ENCODE measurements around the gene MUC15. TPM values are rescaled to one million over a fixed set of nuclear protein-coding genes. Genes with fewer than 3 reads are reported as not detected.
"Not testable (repeated sequence)": the region's sequence is repeated elsewhere in the genome, so short reads cannot be mapped to it uniquely, and the experiment has no call there.

MUC15 gene, protein sequence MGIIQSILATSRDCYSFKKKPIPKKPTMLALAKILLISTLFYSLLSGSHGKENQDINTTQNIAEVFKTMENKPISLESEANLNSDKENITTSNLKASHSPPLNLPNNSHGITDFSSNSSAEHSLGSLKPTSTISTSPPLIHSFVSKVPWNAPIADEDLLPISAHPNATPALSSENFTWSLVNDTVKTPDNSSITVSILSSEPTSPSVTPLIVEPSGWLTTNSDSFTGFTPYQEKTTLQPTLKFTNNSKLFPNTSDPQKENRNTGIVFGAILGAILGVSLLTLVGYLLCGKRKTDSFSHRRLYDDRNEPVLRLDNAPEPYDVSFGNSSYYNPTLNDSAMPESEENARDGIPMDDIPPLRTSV
- not detected for total RNA-seq

DNA sequence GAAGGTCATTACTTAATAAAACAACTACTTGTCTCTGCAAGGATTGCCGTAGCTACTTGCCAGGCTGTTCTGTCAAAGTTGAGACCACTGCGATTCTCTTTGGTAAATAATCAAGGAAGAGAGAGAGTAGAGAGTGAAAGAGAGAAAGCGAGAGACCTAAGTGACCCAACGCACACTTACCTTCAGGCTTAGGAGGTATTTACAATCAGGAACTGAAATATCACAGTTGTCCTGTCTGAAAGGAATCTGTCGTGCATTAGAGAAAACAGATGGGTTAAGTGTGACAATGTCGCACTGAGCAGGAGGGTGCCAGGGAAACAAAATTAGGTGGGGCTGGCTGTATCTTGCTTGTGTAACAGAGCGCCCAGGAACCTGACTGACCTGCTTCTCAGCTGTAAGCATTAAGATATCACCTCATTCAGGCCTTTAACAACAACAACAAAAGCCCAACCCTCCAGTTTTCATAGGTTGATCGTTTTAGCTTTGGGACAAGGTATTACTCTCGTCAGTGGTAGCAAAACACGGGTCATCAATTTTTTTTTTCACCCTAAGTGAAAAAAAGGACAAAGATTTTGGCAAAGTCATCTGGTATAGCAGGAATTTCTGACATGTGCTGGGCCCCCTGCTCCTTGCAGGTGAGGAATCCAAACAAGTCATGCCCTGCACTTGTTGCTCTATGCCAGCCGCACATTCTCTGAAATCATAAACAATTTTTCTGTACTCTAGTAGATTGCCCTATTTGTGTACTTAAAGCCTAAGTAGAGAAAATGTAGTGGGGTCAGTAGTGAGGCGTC lies at the start of gene MUC15:
Gene MUC15 (minus strand): TSS at position 403 of the 794 bp plus-strand sequence. CDS start 5,169 bp downstream, outside the sequence.
- no peak for FAIRE-seq

DNA sequence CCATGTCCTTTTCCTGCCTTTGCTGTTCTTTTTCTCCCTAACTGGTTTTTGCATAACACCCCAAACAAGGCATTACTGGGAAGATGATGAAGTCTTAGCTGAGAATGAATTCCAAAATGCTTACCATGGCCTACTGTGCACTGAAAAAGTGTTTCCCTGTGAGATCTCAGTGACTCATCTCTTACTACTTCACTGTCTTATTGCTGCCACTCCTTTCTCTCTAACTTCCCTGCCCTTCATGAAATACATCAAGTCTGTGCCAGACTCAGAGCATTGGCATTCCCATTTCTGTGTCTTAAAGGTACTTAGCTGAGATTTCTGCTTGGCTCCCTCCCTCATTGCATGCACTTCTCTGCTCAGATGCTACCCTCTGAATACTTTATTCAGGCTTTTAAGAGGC lies 49.1 kb upstream of the MUC15 start:
- no peak for FAIRE-seq

More for the DNA sequence above, at the start of gene MUC15:
- no peak for DNase-seq (ENCODE audit: low spot score in 2 of 2)

DNA sequence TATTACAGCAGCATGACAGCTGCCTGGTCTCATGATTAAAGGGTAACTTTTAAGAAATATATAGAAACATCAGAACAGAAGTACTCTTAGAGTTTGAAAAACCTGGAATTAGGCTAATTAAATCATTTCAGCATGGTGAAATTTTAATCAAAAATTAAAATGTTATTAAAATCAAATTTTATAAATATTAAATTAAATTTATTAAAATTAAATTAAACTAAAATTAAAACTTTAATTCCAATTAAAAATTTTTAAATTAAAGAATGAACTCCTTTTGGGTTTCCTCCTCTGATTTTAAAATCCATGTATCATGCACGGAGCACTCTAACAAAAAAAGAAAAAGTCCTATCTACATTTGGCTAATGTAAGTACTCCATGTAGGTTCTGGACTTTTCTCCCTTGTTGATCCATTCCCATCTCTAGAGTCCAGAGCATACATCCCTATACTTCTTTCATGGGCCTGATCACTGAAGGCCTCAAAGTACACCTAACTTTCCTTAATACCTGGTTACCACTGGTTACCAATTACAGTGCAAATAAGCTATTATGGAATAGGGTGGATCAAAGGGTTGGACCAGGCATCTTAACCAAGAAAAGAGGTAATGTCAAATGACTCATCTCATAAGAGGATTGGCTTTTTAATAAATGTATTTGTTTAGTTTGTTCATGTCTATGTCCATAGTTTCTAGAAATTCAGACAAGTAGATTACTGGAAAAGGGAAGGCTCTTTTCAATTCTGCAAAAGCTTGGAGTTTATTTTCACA lies 48.4 kb upstream of the MUC15 start:
- DNase-seq (ENCODE audit: low spot score in 2 of 2) (no peak), FAIRE-seq (peak; percentile 74)

More for the DNA sequence above, 49.1 kb upstream of the MUC15 start:
- DNase-seq (ENCODE audit: low spot score in 2 of 2): no peak

DNA sequence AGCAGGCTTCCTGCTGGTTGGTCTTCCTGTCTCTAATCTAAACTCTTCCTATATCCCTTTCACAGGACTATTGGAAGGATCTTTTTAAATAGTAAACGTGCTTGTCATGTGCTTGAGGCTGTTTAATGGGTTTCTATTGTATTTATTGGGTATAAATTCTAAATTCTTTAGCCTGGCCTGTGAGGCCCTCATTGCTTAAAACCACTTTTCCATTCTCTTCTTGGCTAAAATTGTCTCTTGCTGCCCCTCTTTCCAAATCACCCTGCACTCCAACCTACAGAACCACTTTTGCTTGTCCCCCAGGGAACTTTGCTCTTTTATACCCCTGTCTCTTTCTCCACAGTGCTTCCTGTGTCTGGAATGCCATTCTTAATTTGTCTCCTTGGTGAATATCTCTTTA lies 46.4 kb upstream of the MUC15 start:
- DNase-seq (ENCODE audit: low spot score in 2 of 2) (no peak), FAIRE-seq (no peak)

DNA sequence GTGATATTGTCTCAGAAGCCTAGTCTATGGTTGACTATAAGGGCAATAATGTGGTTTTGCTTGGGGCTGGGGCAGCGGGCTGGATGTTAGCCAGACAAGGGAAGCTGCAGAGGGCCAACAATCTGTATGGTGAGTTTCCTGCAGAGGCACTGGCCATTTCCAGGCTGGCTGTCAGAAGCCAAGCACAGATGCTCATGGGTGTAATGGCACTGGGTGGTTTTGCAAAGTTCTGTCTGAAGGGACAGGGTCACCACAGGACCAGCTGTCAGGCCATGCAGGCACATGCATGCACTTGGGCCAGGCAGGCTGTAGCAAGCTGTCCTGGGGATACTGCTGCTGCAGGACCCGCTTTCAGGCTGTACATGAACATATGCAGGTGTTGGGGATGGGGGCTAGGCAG lies 41.7 kb upstream of the MUC15 start:
- FAIRE-seq: no peak
- no peak for DNase-seq (ENCODE audit: low spot score in 2 of 2)

DNA sequence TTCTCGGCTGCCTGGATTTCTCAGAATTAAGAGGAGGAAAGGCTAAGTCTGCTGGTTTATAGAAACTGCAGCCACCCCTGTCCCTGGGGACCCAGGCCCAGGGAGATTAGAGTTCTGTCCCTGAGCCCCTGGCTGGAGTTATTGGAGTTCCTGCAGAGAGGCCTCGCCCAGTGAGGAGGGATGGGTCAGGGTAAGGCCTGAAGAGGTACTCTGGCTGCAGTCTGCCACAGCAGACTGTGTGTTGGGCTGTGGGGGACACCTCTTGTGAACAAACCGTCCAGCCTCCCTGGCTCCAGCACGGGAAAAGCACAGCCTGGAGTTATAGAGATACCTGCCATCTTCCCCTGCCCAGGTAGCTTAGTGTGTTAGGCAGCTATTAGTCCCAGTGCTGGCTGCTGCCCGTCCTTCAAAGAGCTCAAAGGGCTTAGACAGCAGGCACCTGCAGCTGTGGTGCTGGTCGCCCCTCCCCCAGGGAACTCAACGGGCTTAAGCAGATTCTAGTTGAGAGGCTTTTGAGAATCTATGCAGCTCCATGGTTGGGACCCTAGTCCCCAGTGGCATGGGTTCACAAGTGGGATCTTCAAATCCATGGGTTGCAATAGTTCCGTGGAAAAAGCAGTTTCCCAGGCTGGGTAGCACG lies 36.6 kb upstream of the MUC15 start:
- FAIRE-seq: no peak
- no peak for DNase-seq (ENCODE audit: low spot score in 2 of 2)

DNA sequence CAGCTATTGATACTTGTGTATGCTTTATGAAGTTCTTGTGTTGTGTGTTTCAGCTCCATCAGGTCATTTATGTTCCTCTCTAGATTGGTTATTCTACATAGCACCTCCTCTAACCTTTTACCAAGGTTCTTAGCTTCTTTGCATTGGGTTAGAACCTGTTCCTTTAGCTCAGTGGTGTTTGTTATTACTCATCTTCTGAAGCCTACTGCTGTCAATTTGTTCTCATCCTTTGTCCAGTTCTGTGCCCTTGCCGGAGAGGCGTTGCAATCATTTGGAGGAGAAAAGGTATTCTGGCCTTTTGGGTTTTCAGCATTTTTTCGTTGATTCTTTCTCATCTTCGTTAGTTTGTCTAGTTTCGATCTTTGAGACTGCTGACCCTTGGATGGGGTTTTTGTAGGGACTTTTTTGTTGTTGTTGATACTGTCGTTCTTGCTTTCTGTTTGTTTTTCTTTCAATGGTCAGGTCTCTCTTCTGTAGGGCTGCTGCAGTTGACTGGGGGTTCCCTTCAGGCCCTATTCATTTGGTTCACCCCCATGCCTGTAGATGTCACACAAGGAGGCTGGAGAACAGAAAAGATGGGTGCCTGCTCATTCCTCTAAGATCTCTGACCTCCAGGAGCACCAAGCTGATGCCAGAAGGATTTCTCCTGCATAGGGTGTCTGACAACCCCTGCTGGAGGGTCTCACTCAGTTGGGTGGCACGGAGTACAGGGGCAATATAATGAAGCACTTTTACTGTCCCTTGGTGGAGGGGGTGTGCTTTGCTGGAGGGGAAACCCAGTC lies 35.9 kb upstream of the MUC15 start:
- FAIRE-seq (no peak), DNase-seq (ENCODE audit: low spot score in 2 of 2) (no peak)

DNA sequence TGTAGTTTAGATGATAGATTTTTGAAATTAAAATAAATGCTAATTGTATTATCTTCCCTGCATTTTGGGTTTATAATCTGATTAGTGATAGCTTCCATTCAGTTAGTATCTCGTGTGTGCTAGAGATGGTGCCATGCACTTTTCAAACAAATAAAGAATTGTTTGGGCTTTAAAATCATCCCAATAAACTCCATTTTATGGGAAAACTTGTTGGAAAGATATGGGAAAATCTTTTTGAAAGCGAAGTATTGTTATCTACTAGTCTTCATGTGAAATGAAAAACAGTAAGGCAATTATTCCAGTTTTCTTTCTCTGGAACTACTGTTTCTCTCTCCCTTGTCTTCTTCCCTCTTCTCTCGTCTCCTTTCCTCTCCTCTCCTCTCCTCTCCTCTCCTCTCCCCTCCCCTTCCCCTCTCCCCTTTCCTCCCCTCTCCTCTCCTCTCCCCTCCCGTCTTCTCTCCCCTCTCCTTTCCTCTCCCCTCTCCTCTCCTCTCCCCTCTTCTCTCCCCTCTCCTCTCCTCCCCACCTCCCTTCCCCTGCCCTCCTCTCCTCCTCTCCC lies 27.9 kb upstream of the MUC15 start:
- FAIRE-seq (no peak), DNase-seq (ENCODE audit: low spot score in 2 of 2) (no peak)

DNA sequence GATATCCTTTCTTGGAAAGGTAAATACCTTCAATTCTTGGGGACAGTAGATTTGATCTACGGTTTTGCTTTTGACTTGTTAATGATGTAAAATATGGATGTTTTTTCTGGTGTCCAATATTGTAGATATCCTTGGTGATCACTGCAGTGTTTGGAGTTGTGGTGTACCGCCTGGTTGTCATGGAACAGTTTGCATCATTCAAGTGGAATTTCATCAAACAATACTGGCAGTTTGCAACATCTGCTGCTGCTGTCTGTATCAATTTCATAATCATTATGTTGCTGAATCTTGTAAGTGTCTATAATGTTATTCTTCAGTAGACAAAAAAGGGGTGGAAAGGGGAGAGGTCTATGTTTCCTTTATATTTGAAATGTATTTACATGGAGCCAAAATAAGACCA lies 27.4 kb upstream of the MUC15 start:
- FAIRE-seq: no peak
- DNase-seq (ENCODE audit: low spot score in 2 of 2): no peak

DNA sequence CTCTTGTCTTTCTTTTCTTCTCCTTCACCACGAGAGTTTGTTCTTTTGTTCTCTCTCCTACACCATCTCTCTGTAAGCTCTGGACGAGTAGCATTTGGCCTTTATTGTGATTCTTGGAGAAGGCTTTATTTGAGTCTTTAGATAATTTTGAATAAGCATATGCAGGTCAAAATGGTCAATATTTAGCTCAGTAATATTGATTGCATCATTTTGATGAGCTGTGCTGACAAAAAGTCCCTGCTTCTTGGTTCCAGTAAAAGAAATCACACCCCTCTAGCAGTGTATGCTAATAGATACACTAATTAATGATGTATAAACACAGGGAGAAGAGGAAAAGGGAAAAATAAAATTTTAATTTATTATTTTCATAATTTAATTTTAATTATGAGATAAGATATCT lies 25.8 kb upstream of the MUC15 start:
- FAIRE-seq (no peak), DNase-seq (ENCODE audit: low spot score in 2 of 2) (no peak)

DNA sequence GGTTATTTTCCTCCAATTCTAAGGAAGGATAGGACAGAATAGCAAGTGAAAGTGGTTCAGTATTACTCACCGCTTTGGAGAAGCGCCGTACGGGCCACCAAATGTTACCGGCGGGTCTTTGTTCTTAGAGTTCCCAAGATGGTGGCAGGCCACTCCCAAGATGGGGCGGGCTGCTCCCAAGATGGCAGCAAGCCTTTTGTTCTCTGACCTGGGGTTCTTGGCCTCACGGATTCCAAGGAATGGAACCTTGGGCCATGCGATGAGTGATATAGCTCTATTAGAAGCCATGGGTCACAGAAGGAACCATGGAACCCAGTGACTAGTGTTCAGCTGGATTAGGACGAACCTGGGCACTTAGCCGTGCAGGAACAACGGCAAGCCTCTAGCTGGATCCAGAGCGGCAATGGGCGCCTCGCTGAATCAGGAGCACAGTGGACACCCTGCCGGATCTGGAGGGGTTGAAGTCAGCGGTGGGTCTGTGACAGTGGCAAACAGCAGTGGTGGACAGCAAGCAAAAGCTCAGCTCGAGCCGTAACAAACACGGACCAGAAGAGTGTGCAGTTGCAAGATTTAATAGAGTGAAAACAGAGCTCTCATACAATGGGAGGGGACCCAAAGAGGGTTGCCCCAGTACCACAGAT lies 25.1 kb upstream of the MUC15 start:
- not testable (repeated sequence) for FAIRE-seq; DNase-seq (ENCODE audit: low spot score in 2 of 2)

DNA sequence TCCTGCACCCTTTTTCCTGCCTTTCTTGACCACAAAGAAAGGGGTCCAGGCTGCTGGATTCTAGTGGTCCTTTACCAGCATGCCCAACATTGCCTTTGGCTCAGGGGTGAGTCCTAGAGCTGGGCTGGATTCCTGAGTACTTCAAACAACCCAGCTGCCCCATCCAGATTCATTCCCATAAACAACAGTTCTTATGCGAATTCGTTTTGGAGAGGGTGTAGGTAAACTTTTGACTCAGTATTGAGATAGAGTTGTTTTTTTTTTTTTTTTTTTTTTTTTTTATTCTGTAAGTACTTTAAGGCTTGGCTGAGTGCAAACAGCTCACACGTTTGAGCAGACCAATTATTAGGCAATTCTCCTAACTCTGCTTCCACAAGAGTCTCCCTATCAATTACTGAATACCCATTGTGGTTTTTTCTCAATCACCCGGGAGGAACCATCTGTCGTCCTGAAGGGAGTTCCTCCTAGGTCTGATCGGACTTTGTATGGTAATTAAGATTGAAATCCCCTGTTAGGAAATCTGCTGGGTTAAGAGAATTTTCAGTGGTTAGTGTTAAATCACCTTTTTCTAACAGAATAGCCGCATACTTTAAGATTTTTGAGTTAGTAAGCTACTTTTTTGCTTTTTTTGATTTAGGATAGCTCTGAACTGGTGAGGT lies 23.3 kb upstream of the MUC15 start:
- not testable (repeated sequence) for DNase-seq (ENCODE audit: low spot score in 2 of 2); FAIRE-seq

DNA sequence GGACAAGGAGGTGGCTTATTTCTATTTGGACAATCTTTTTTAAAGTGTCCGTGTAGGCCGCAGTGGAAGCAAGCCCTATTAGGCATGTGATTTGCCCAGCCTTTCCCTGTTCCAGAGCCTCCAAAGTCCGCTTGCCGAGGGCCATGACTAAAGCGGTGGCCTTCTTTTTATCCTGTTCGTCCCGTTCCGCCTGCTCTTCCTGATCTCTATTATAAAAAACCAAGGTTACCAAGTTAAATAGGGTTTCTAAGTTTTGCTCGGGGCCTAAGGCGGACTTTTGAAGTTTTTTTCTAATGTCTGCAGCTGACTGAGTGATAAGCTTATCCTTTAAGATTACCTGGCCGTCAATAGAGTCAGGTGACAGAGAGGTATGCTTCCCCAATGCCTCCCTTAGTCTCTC lies 21.6 kb upstream of the MUC15 start:
- DNase-seq (ENCODE audit: low spot score in 2 of 2) (no peak), FAIRE-seq (no peak)

DNA sequence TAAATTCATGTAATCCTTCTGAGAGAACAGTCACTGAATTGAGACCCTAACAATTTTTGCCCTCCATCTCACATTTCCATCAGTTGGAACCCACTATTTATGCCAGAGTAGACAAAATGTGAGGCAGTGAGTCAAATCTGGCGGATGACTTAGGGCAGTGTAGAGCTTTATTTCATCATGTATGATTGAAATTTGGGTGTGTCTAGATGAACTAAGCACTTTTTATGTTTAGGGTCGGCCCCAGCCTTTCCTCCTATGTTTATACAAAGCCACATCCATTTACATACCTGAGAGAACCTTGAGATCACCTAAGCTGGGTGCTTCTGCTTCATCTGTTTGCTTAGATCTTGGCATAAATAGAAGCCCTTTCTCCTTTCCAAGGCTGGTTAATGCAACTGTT lies 15.0 kb upstream of the MUC15 start:
- no peak for FAIRE-seq

DNA sequence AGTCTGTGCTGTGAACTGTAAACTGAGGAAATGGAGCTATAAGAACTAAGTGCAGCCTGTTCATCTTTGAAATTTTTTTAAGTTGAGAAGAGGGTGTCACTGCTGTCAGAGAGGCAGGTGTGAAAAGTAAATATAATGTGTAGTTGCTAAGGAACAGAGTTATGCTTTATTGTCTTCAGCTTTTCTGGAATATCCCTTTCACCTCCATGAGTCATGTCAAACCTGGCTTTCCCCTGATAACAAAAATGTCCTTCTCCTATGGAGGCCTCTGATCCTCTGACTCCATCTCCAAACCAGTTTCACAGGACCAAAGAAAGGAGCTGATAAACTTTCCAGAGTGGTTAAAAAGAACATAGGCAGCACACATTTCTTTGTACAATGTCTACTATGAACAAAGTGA lies 12.8 kb upstream of the MUC15 start:
- FAIRE-seq (no peak), DNase-seq (ENCODE audit: low spot score in 2 of 2) (no peak)

More for the DNA sequence above, 15.0 kb upstream of the MUC15 start:
- no peak for DNase-seq (ENCODE audit: low spot score in 2 of 2)

DNA sequence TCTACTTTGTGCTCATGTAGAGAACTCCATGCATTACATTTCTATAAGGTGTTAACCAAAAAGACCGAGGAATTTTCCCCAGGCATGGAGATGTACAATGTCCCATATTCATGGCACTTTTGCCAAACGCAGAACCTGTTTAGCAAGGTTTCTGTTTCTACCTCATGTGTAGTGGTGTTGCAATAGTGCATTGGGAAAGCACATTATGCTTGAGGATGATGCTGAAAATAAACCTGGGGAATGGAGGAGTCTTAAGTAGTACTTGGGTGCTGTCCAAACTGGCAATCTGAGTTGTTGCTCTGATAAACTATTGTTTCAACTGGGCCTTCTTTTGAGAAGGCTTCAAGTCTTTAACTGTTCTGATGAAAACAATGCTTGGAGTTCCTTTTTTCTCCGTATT lies 11.5 kb upstream of the MUC15 start:
- FAIRE-seq: no peak
- DNase-seq (ENCODE audit: low spot score in 2 of 2): no peak

DNA sequence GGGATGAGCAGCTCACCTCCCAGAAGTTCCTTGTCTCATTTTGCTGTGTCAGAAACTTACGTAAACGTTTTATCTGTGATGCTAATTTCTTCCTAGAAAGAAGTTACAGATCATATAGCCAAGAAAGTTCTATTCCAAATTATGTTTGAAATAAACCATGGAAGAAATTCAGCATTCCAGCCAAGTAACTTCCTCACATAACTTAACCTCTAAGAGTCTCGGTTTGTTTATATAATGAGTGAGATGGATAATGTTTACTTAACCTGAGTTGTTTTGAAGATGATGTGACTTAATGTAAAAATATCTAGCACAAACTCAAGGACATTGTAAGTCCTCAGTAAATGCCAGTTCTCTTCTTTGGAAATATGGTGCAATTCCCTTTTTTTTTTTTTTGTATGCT lies 8.9 kb upstream of the MUC15 start:
- FAIRE-seq (no peak), DNase-seq (ENCODE audit: low spot score in 2 of 2) (no peak)

DNA sequence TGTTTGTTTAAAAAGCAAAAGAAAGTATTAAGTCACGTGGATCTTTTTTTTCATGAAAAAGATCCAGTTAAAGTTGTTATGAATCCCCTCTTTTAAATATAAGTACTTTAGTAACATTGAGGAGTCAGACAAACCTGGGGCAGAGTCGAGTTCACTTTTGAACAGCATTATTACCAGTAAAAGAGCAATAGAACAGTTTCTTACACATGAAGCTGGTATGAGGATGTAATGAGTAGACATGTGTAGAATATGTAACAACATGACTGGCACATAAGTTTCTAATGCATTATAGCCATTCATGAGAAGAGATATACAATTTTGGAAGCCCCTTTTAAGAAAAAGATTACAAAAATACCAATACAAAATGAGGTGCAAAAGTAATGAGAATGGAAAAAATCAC lies 7.6 kb upstream of the MUC15 start:
- no peak for FAIRE-seq
- no peak for DNase-seq (ENCODE audit: low spot score in 2 of 2)
